IMR-90 (cell line): ENCODE measurements around the gene FAAP20. TPM values are rescaled to one million over a fixed set of nuclear protein-coding genes. Genes with fewer than 3 reads are reported as not detected.

Experiments used
- ATAC-seq: fragments of 200-7000 bp; cut with Tn5 transposase; 2 replicates; pipeline ENCODE4 v1.9.1; 2020; ENCODE audit warnings: low read depth, mild to moderate bottlenecking, moderate library complexity
- BruUV-seq: library from RNA; stranded (reverse); fragments of 400-500 nt; replicated peaks from 2 replicates; lab custom pipeline; 2021; lab: Mats Ljungman, UMichigan
- CTCF ChIA-PET: fragments of 300-600 bp; formaldehyde crosslinking; extraction: SDS; loops from one replicate; lab custom pipeline; 2021; ENCODE audit warnings: antibody characterized with exemption; lab: Yijun Ruan, JAX
- POLR2A ChIA-PET: fragments of 300-600 bp; sonication (Branson Sonifier 250); formaldehyde crosslinking; loops from one replicate; lab custom pipeline; 2022; ENCODE audit warnings: antibody characterized with exemption; ENCODE audit not compliant: unreplicated experiment; lab: Charles Lee
- DNase-seq: peaks from one replicate; pipeline ENCODE4 v3.0.0; 2013
- H2AFZ ChIP-seq: replicated peaks from 2 replicates; pipeline ENCODE3; 2013; ENCODE audit warnings: low read length, mild to moderate bottlenecking; ENCODE audit not compliant: poor library complexity
- H2AK5ac ChIP-seq: 2 replicates; pipeline ENCODE4 v1.6.1; 2013; ENCODE audit warnings: low read depth, low read length, inconsistent platforms
- H2AK9ac ChIP-seq: replicated peaks from 2 replicates; pipeline ENCODE3; 2013; ENCODE audit warnings: mild to moderate bottlenecking, low read depth, low read length, moderate library complexity; ENCODE audit not compliant: poor library complexity
- H2BK120ac ChIP-seq: 2 replicates; pipeline ENCODE4 v1.6.1; 2013; ENCODE audit warnings: low read depth, low read length, inconsistent platforms
- H2BK15ac ChIP-seq: 3 replicates; pipeline ENCODE4 v1.6.1; 2013; ENCODE audit warnings: low read depth, low read length, inconsistent platforms
- H2BK20ac ChIP-seq: 2 replicates; pipeline ENCODE4 v1.6.1; 2013; ENCODE audit warnings: low read depth, mild to moderate bottlenecking, inconsistent platforms, low read length, moderate library complexity
- H2BK5ac ChIP-seq: 2 replicates; pipeline ENCODE4 v1.6.1; 2013; ENCODE audit warnings: mild to moderate bottlenecking, low read depth, low read length, inconsistent platforms; ENCODE audit not compliant: poor library complexity, severe bottlenecking
- H3K14ac ChIP-seq: replicated peaks from 2 replicates; pipeline ENCODE4 v1.6.1; 2013; ENCODE audit warnings: low read depth, low read length, inconsistent platforms
- H3K18ac ChIP-seq: 2 replicates; pipeline ENCODE4 v1.6.1; 2013; ENCODE audit warnings: low read depth, low read length, control low read depth
- H3K23ac ChIP-seq: 2 replicates; pipeline ENCODE4 v1.6.1; 2013; ENCODE audit warnings: low read depth, low read length, inconsistent platforms
- H3K27ac ChIP-seq: 2 replicates; pipeline ENCODE4 v1.5.1; 2013; ENCODE audit warnings: mild to moderate bottlenecking, control low read depth, low read length; ENCODE audit not compliant: insufficient read depth
- H3K27me3 ChIP-seq: 2 replicates; pipeline ENCODE4 v1.6.1; 2013; ENCODE audit warnings: low read length; ENCODE audit not compliant: control insufficient read depth, insufficient read depth
- H3K36me3 ChIP-seq: 2 replicates; pipeline ENCODE4 v1.6.1; 2013; ENCODE audit warnings: low read length, mixed read lengths; ENCODE audit not compliant: control insufficient read depth, insufficient read depth
- H3K4ac ChIP-seq: 2 replicates; pipeline ENCODE4 v1.6.1; 2013; ENCODE audit warnings: low read depth, low read length, inconsistent platforms
- H3K4me1 ChIP-seq: 2 replicates; pipeline ENCODE4 v1.6.1; 2013; ENCODE audit warnings: low read length, mixed read lengths; ENCODE audit not compliant: control insufficient read depth, insufficient read depth
- H3K4me2 ChIP-seq: 2 replicates; pipeline ENCODE4 v1.6.1; 2013; ENCODE audit warnings: low read depth, mild to moderate bottlenecking, control low read depth, low read length, moderate library complexity
- H3K4me3 ChIP-seq: 2 replicates; pipeline ENCODE4 v1.5.1; 2013; ENCODE audit warnings: low read depth, mild to moderate bottlenecking, control low read depth, low read length, moderate library complexity; ENCODE audit not compliant: insufficient read depth
- H3K56ac ChIP-seq: 2 replicates; pipeline ENCODE4 v1.6.1; 2013; ENCODE audit warnings: low read length, inconsistent platforms; ENCODE audit not compliant: insufficient read depth; ENCODE audit errors: extremely low read depth
- H3K79me1 ChIP-seq, 2 experiments: 2 replicates each; pipeline ENCODE4 v1.6.1; 2013; ENCODE audit warnings: low read length in 2 of 2, inconsistent platforms in 1 of 2, low read depth in 1 of 2
- H3K9ac ChIP-seq: 2 replicates; pipeline ENCODE4 v1.6.1; 2013; ENCODE audit warnings: low read depth, low read length, control low read depth
- H3K9me1 ChIP-seq: 2 replicates; pipeline ENCODE4 v1.6.1; 2013; ENCODE audit warnings: low read length, inconsistent platforms; ENCODE audit not compliant: insufficient read depth
- H3K9me3 ChIP-seq: 2 replicates; pipeline ENCODE4 v1.6.1; 2013; ENCODE audit warnings: low read length; ENCODE audit not compliant: control insufficient read depth, insufficient read depth
- H4K20me1 ChIP-seq: 2 replicates; pipeline ENCODE4 v1.6.1; 2013; ENCODE audit warnings: low read length, inconsistent platforms; ENCODE audit not compliant: insufficient read depth
- H4K5ac ChIP-seq: 2 replicates; pipeline ENCODE4 v1.6.1; 2013; ENCODE audit warnings: mild to moderate bottlenecking, low read depth, low read length, control low read depth
- H4K8ac ChIP-seq, 2 experiments: 2 replicates each; pipeline ENCODE4 v1.6.1; 2013; ENCODE audit warnings: low read depth in 2 of 2, low read length in 2 of 2, control low read depth in 1 of 2, inconsistent platforms in 1 of 2
- H4K91ac ChIP-seq: 2 replicates; pipeline ENCODE4 v1.6.1; 2013; ENCODE audit warnings: low read depth, low read length, inconsistent platforms; ENCODE audit not compliant: insufficient read depth
- CHD1 ChIP-seq: IDR thresholded peaks from 2 replicates; pipeline ENCODE4 v1.6.1; 2012; ENCODE audit warnings: low read depth, low read length, improper control_type of control experiment
- ELK1 ChIP-seq: fragments of 150-350 bp; IDR thresholded peaks from 2 replicates; pipeline ENCODE4 v1.6.1; 2016; ENCODE audit warnings: low read depth, mild to moderate bottlenecking, low read length, moderate library complexity, borderline replicate concordance
- MAZ ChIP-seq: IDR thresholded peaks from 2 replicates; pipeline ENCODE4 v1.6.1; 2012; ENCODE audit warnings: low read depth, mild to moderate bottlenecking, low read length, improper control_type of control experiment, moderate library complexity, borderline replicate concordance
- SMC3 ChIP-seq: fragments of 150-350 bp; IDR thresholded peaks from 2 replicates; pipeline ENCODE4 v1.6.1; 2016; ENCODE audit warnings: low read depth, mild to moderate bottlenecking, antibody characterized with exemption, low read length, moderate library complexity
- WGBS, 2 experiments: methylation state at CpG; one replicate each; pipeline versions ENCODE4 v1.1.5 to v1.1.7; 2013; ENCODE audit warnings: missing lambda C conversion rate in 2 of 2; ENCODE audit not compliant: insufficient read length in 1 of 2; ENCODE audit errors: extremely low coverage in 2 of 2; 5-methylcytosine and 5-hydroxymethylcytosine counted together
- dilution Hi-C: fragments of 300-500 bp; cut with HindIII; formaldehyde crosslinking; loops from one replicate; pipeline ENCODE4 v1.14.3; 2018; ENCODE audit warnings: low sequenced_read_pairs; ENCODE audit not compliant: unreplicated experiment
- in situ Hi-C: fragments of 300-500 bp; cut with MboI; formaldehyde crosslinking; loops from 3 replicates; pipeline ENCODE4 v1.14.3; 2019; ENCODE audit warnings: low sequenced_read_pairs, inconsistent platforms, mixed read lengths
- intact Hi-C: fragments of 100-400 bp; cut with micrococcal nuclease; formaldehyde crosslinking; loops from 2 replicates; pipeline ENCODE4 v1.10.0; 2022
- polyA plus RNA-seq, 3 experiments: library from polyadenylated mRNA; depleted of rRNA; stranded (reverse); fragments of >200 nt; gene quantifications; 2 replicates each; pipeline ENCODE4 v1.2.3, GENCODE V29; 2012; ENCODE audit warnings: low replicate concordance in 1 of 3
- total RNA-seq: library from RNA; depleted of rRNA; stranded (reverse); fragments of >200 nt; gene quantifications from 2 replicates; pipeline ENCODE4 v1.2.3, GENCODE V29; 2012

FAAP20 gene
- total and polyA plus RNA-seq, 2 of the 4 experiments (the other 2 are of a cell fraction) = 6.5 to 31.5 TPM

- intact Hi-C loops (no loop called here), in situ Hi-C loops (loop anchor here (10.0 kb wide), 1 partner anchor 188 kb away; no protein-coding TSS in a partner anchor), dilution Hi-C loops (no loop called here)
- WGBS, 2 experiments = 95% methylated on average over 9 of the region's 11 CpGs; no CpG with 5 or more reads in 1 of the 2 experiments
- no peaks in the 10 kb centered on the region for H3K9me3 ChIP-seq
- DNase-seq (no peak), ATAC-seq (no peak)
- peaks cover 6% of the 10 kb centered on the region; the same call in 1 of the 2 replicates for H3K27me3 ChIP-seq
- ChIA-PET CTCF (interaction anchor here (4.4 kb wide), 1 partner anchor 13 kb away, joined by 20 read pairs; no protein-coding TSS in a partner anchor), POLR2A (no interaction called here)
- H2BK15ac ChIP-seq = no peak overlapping the region
- no peaks in the 10 kb centered on the region for H4K20me1 ChIP-seq
- H3K4me1 ChIP-seq = no peaks in the 10 kb centered on the region
- H3K36me3 ChIP-seq = no peaks in the 10 kb centered on the region
- no peak overlapping the region for H4K8ac ChIP-seq
- BruUV-seq = no TSS peak
- H3K9me1 ChIP-seq = no peaks in the 10 kb centered on the region
- H3K4me3 ChIP-seq = no peak overlapping the region
- H3K14ac ChIP-seq = no peak overlapping the region
- H3K4me2 ChIP-seq = no peak overlapping the region
- no peak overlapping the region for H2BK20ac ChIP-seq
- no peak overlapping the region for H2AK9ac ChIP-seq
- H3K18ac ChIP-seq = no peak overlapping the region
- no peak overlapping the region for H3K4ac ChIP-seq
- TF ChIP-seq SMC3 (no peak), ELK1 (no peak), CHD1 (no peak), MAZ (no peak)
- H3K79me1 ChIP-seq = no peaks in the 10 kb centered on the region
- no peak overlapping the region for H2AK5ac ChIP-seq
- no peak overlapping the region for H2BK5ac ChIP-seq
- H2BK120ac ChIP-seq = no peak overlapping the region
- no peak overlapping the region for H3K23ac ChIP-seq
- no peak overlapping the region for H2AFZ ChIP-seq
- no peak overlapping the region for H3K9ac ChIP-seq
- no peak overlapping the region for H4K91ac ChIP-seq
- H3K27ac ChIP-seq = no peak overlapping the region
- H4K5ac ChIP-seq = no peak overlapping the region
- H3K56ac ChIP-seq = no peak overlapping the region
These were observed 41.6 kb downstream of the FAAP20 start for GRCh38 chr1:2152954-2153353.
